A549 (cell line): ENCODE data around the gene SSNA1. TPM values are rescaled to one million over a fixed set of nuclear protein-coding genes. Genes with fewer than 3 reads are reported as not detected.

Source experiments
- ATAC-seq, 2 experiments: fragments of 200-7000 bp in 1 of 2; fragments of >200 bp in 1 of 2; cut with Nextera tagmentation in 1 of 2; cut with Tn5 transposase in 1 of 2; 3 replicates each; pipeline versions ENCODE4 v1.8.0 to v1.9.1; 2018 to 2020; ENCODE audit warnings: mild to moderate bottlenecking in 1 of 2, moderate library complexity in 1 of 2
- CTCF ChIA-PET: fragments of 300-600 bp; sonication (Branson Sonifier 250); formaldehyde crosslinking; extraction: SDS; loops from one replicate; lab custom pipeline; 2021; ENCODE audit warnings: antibody characterized with exemption, inconsistent platforms; lab: Yijun Ruan, JAX
- POLR2A ChIA-PET: fragments of 350-600 bp; formaldehyde crosslinking; extraction: SDS; loops from one replicate; lab custom pipeline; 2021; ENCODE audit warnings: antibody characterized with exemption, inconsistent platforms; lab: Yijun Ruan, JAX
- DNase-seq, 2 experiments: peaks; one replicate each; pipeline versions ENCODE4 v3.0.0 to v3.0.0-alpha.2; 2011 to 2016; ENCODE audit warnings: low read depth in 1 of 2, low spot score in 1 of 2
- FAIRE-seq: peaks from 2 replicates; lab custom pipeline; 2011; peaks lifted over from hg19 to GRCh38; lab: Jason Lieb, UNC
- H3K27ac ChIP-seq, 2 experiments: fragments of >200 bp; sonication (Bioruptor Twin); formaldehyde crosslinking; 3 replicates each; pipeline ENCODE4 v1.5.1; 2016 to 2017
- H3K4me1 ChIP-seq: fragments of >200 bp; sonication (Bioruptor Twin); formaldehyde crosslinking; 3 replicates; pipeline ENCODE4 v1.6.1; 2016
- H3K4me2 ChIP-seq: fragments of >200 bp; sonication (Bioruptor Twin); formaldehyde crosslinking; 3 replicates; pipeline ENCODE4 v1.6.1; 2016
- H3K4me3 ChIP-seq: fragments of >200 bp; sonication (Bioruptor Twin); formaldehyde crosslinking; 3 replicates; pipeline ENCODE4 v1.5.1; 2016
- H3K9me3 ChIP-seq: fragments of >200 bp; sonication (Bioruptor Twin); formaldehyde crosslinking; 3 replicates; pipeline ENCODE4 v1.6.1; 2016
- CBX8 ChIP-seq: fragments of 200-600 bp; sonication (generic); IDR thresholded peaks from 2 replicates; pipeline ENCODE4 v1.6.1; 2016
- CEBPB ChIP-seq, 2 experiments: fragments of >200 bp in 1 of 2; sonication (Bioruptor Twin) in 1 of 2; formaldehyde crosslinking in 1 of 2; IDR thresholded peaks; 2 replicates each; pipeline ENCODE4 v1.6.1; 2012 to 2016
- EP300 ChIP-seq, 2 experiments: fragments of >200 bp; sonication (Bioruptor Twin); formaldehyde crosslinking; IDR thresholded peaks; 2 replicates in 1 of 2; 3 replicates in 1 of 2; pipeline ENCODE4 v1.6.1; 2016 to 2017
- ESRRA ChIP-seq: fragments of 150-350 bp; IDR thresholded peaks from 2 replicates; pipeline ENCODE4 v1.6.1; 2014; ENCODE audit warnings: mild to moderate bottlenecking, low read length, borderline replicate concordance
- GATA3 ChIP-seq: IDR thresholded peaks from 2 replicates; pipeline ENCODE4 v1.6.1; 2012; ENCODE audit warnings: borderline replicate concordance
- HDAC2 ChIP-seq: fragments of 200-600 bp; sonication (generic); IDR thresholded peaks from 2 replicates; pipeline ENCODE4 v1.6.1; 2016
- HOXB5 ChIP-seq: fragments of 250-450 bp; sonication (Bioruptor Pico); IDR thresholded peaks from 2 replicates; pipeline ENCODE4 v1.5.0; 2020; ENCODE audit warnings: mild to moderate bottlenecking, moderate library complexity
- KDM1A ChIP-seq: fragments of 200-600 bp; sonication (generic); IDR thresholded peaks from 2 replicates; pipeline ENCODE4 v1.6.1; 2016; ENCODE audit warnings: low read depth, mild to moderate bottlenecking
- KDM5A ChIP-seq: fragments of 200-600 bp; sonication (generic); IDR thresholded peaks from 2 replicates; pipeline ENCODE4 v1.6.1; 2016; ENCODE audit warnings: antibody characterized with exemption, mild to moderate bottlenecking
- MAZ ChIP-seq: fragments of 150-350 bp; IDR thresholded peaks from 2 replicates; pipeline ENCODE4 v1.6.1; 2014; ENCODE audit warnings: antibody characterized with exemption, low read depth, low read length, borderline replicate concordance
- PBX3 ChIP-seq: IDR thresholded peaks from 2 replicates; pipeline ENCODE4 v1.6.1; 2012
- PHF8 ChIP-seq: fragments of 200-600 bp; sonication (generic); IDR thresholded peaks from 2 replicates; pipeline ENCODE4 v1.6.1; 2016; ENCODE audit warnings: low read depth, mild to moderate bottlenecking, antibody characterized with exemption, moderate library complexity, borderline replicate concordance
- POLR2A ChIP-seq: IDR thresholded peaks from 2 replicates; pipeline ENCODE4 v1.6.1; 2012; ENCODE audit warnings: mild to moderate bottlenecking, low read length
- RAD21 ChIP-seq, 2 experiments: fragments of >200 bp in 1 of 2; sonication (Bioruptor Twin) in 1 of 2; formaldehyde crosslinking in 1 of 2; IDR thresholded peaks in 1 of 2; conservative IDR thresholded peaks in 1 of 2; 2 replicates in 1 of 2; 3 replicates in 1 of 2; pipeline ENCODE4 v1.6.1; 2012 to 2018; ENCODE audit warnings: inconsistent platforms in 1 of 2
- RFX5 ChIP-seq: fragments of 450-650 bp; IDR thresholded peaks from 2 replicates; pipeline ENCODE4 v1.7.1; 2014; ENCODE audit warnings: antibody characterized with exemption, mild to moderate bottlenecking, moderate library complexity
- SMC3 ChIP-seq: fragments of >200 bp; sonication (Bioruptor Twin); formaldehyde crosslinking; IDR thresholded peaks from 3 replicates; pipeline ENCODE4 v1.6.1; 2018; ENCODE audit warnings: inconsistent platforms
- TP53 ChIP-seq: fragments of 250-450 bp; sonication (Bioruptor Pico); IDR thresholded peaks from 2 replicates; pipeline ENCODE4 v1.5.0; 2021; ENCODE audit warnings: mild to moderate bottlenecking, moderate library complexity
- ZC3H11A ChIP-seq: fragments of 450-650 bp; IDR thresholded peaks from 2 replicates; pipeline ENCODE4 v1.6.1; 2014; ENCODE audit warnings: antibody characterized with exemption, mild to moderate bottlenecking
- WGBS: methylation state at CpG from one replicate; pipeline ENCODE4 v1.1.6; 2017; ENCODE audit errors: missing lambda C conversion rate; 5-methylcytosine and 5-hydroxymethylcytosine counted together
- polyA plus RNA-seq, 4 experiments: library from polyadenylated mRNA; depleted of rRNA in 3 of 4; stranded (reverse); fragments of >200 nt; fragmentation: RNase III in 1 of 4; extraction: RNeasy Plus Mini Kit Qiagen cat#74134 plus additional on column Dnase treatment in 1 of 4; gene quantifications; 2 replicates in 3 of 4; 3 replicates in 1 of 4; pipeline ENCODE4 v1.2.3, GENCODE V29; 2011 to 2017
- TF ChIP-seq, protein P1 (sequence below): fragments of >200 bp; sonication (Bioruptor Twin); formaldehyde crosslinking; IDR thresholded peaks from 3 replicates; pipeline ENCODE4 v1.5.1; 2016
- TF ChIP-seq, protein P2 (sequence below): IDR thresholded peaks from 2 replicates; pipeline ENCODE4 v1.6.1; 2012
- TF ChIP-seq, protein P3 (sequence below): fragments of 250-450 bp; sonication (Bioruptor Pico); IDR thresholded peaks from 2 replicates; pipeline ENCODE4 v1.5.0; 2021; ENCODE audit warnings: mild to moderate bottlenecking, moderate library complexity, borderline replicate concordance

Gene SSNA1
- polyA plus RNA-seq, 2 of the 4 experiments (the other 2 are of a cell fraction): 54.1 to 102 TPM

- ChIA-PET CTCF (interaction anchor here (0.6 to 8.6 kb wide), 9 partner anchors 11 to 188 kb away, joined by 3 to 71 read pairs (median 5); partner anchors contain the start of genes CYSRT1 and SSNA1), POLR2A (no interaction called here)
- FAIRE-seq: no peak
- H3K4me2 ChIP-seq: no peak overlapping the region
- TF ChIP-seq PHF8: no peak
- no peak for TF ChIP-seq EP300 (IDR thresholded peaks at IDR 0.05)
- 89% methylated on average over 17 of the region's 18 CpGs for WGBS
- no peak overlapping the region for H3K27ac ChIP-seq
- no peak for ATAC-seq
- DNase-seq: no peak
- no peaks in the 10 kb centered on the region for H3K9me3 ChIP-seq
- H3K4me3 ChIP-seq: no peak overlapping the region
- peaks cover 45% of the 10 kb centered on the region for H3K4me1 ChIP-seq
Measured at GRCh38 chr9:137234758-137235423, 46.4 kb downstream of the SSNA1 start.

GRCh38 chr9:137235424-137236237, 47.2 kb downstream of the SSNA1 start:
- 0 out of 6 replicates have a peak overlapping the region, but pooled peaks of 1 of the 2 experiments have one; percentile 33 for H3K27ac ChIP-seq
- H3K4me2 ChIP-seq: no peak overlapping the region
- H3K9me3 ChIP-seq: no peaks in the 10 kb centered on the region
- FAIRE-seq (no peak), DNase-seq (no peak), ATAC-seq (peak in 1 of 2 experiments; percentile 6; a peak in 1 of 6 replicates)
- H3K4me1 ChIP-seq: peaks cover 38% of the 10 kb centered on the region
- POLR2A ChIA-PET: interaction anchor here (0.6 to 1.8 kb wide), 2 partner anchors 46 to 105 kb away, joined by 4 to 5 read pairs; no protein-coding TSS in a partner anchor
- TF ChIP-seq, protein P1, sequence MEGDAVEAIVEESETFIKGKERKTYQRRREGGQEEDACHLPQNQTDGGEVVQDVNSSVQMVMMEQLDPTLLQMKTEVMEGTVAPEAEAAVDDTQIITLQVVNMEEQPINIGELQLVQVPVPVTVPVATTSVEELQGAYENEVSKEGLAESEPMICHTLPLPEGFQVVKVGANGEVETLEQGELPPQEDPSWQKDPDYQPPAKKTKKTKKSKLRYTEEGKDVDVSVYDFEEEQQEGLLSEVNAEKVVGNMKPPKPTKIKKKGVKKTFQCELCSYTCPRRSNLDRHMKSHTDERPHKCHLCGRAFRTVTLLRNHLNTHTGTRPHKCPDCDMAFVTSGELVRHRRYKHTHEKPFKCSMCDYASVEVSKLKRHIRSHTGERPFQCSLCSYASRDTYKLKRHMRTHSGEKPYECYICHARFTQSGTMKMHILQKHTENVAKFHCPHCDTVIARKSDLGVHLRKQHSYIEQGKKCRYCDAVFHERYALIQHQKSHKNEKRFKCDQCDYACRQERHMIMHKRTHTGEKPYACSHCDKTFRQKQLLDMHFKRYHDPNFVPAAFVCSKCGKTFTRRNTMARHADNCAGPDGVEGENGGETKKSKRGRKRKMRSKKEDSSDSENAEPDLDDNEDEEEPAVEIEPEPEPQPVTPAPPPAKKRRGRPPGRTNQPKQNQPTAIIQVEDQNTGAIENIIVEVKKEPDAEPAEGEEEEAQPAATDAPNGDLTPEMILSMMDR: no peak
- TF ChIP-seq TP53: no peak
- TF ChIP-seq ZC3H11A: no peak
- TF ChIP-seq HDAC2: no peak
- TF ChIP-seq RFX5: no peak
- TF ChIP-seq, protein P2, sequence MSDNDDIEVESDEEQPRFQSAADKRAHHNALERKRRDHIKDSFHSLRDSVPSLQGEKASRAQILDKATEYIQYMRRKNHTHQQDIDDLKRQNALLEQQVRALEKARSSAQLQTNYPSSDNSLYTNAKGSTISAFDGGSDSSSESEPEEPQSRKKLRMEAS: no peak
- no peak for TF ChIP-seq HOXB5 (CRISPR knock-in tag)
- no peak for TF ChIP-seq CBX8
- TF ChIP-seq KDM5A: no peak
- TF ChIP-seq ESRRA: no peak
- no peak for TF ChIP-seq POLR2A
- no peak overlapping the region for H3K4me3 ChIP-seq
- CTCF ChIA-PET: interaction anchor here (0.6 to 13.1 kb wide), 39 partner anchors 9 to 430 kb away, joined by 3 to 236 read pairs (median 5); partner anchors contain the start of genes ANAPC2, CYSRT1, DPP7 and NELFB
- 68% methylated on average over 21 of the region's 35 CpGs for WGBS

- Histone ChIP-seq H3K9me3 (no peaks in the 10 kb centered on the region), H3K4me1 (peaks cover 35% of the 10 kb centered on the region), H3K4me3 (no peak overlapping the region), H3K4me2 (peak overlapping the region; percentile 65), H3K27ac (peak overlapping the region in 1 of 2 experiments; percentile 63; a peak in 3 of 6 replicates)
- ATAC-seq (peak; percentile 20 to 69), DNase-seq (peak; percentile 82 to 93), FAIRE-seq (no peak)
- WGBS: 38% methylated on average over 20 of the region's 31 CpGs
- TF ChIP-seq CEBPB (IDR thresholded peaks at IDR 0.05): no peak
- peak; percentile 76 to 84 for TF ChIP-seq RAD21 (conservative IDR thresholded peaks at IDR 0.05 in 1 of 2, IDR thresholded peaks at IDR 0.05 in 1 of 2)
- TF ChIP-seq, protein P1: peak; percentile 97
- TF ChIP-seq PBX3: 0 out of 2 replicates have a peak, but pooled peaks have one; percentile 16
- peak; percentile 70; the same call in 1 of the 2 replicates for TF ChIP-seq MAZ
- TF ChIP-seq SMC3: peak; percentile 84
- TF ChIP-seq, protein P3, sequence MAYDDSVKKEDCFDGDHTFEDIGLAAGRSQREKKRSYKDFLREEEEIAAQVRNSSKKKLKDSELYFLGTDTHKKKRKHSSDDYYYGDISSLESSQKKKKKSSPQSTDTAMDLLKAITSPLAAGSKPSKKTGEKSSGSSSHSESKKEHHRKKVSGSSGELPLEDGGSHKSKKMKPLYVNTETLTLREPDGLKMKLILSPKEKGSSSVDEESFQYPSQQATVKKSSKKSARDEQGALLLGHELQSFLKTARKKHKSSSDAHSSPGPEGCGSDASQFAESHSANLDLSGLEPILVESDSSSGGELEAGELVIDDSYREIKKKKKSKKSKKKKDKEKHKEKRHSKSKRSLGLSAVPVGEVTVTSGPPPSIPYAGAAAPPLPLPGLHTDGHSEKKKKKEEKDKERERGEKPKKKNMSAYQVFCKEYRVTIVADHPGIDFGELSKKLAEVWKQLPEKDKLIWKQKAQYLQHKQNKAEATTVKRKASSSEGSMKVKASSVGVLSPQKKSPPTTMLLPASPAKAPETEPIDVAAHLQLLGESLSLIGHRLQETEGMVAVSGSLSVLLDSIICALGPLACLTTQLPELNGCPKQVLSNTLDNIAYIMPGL (CRISPR knock-in tag): 0 out of 2 replicates have a peak, but pooled peaks have one; percentile 18
- TF ChIP-seq KDM1A: no peak
- TF ChIP-seq, protein P2: peak; percentile 54
- TF ChIP-seq GATA3: no peak
- CTCF ChIA-PET: interaction anchor here (0.6 to 13.1 kb wide), 67 partner anchors 8 to 431 kb away, joined by 3 to 236 read pairs (median 5); partner anchors contain the start of genes ANAPC2, CYSRT1, DPP7 and FUT7
- POLR2A ChIA-PET: interaction anchor here (0.6 to 1.8 kb wide), 3 partner anchors 13 to 106 kb away, joined by 3 to 5 read pairs (median 4); no protein-coding TSS in a partner anchor
Measured at GRCh38 chr9:137236238-137236935, 47.9 kb downstream of the SSNA1 start.
